Immature natural killer cell (primary cell): ENCODE data around the gene POU5F1. TPM values are rescaled to one million over a fixed set of nuclear protein-coding genes. Genes with fewer than 3 reads are reported as not detected.
A peak's percentile ranks its signal among the peaks of the same experiment; 100 is the strongest.
"Not testable (repeated sequence)": the region's sequence is repeated elsewhere in the genome, so short reads cannot be mapped to it uniquely, and the experiment has no call there.

Source experiments
- DNase-seq, 3 donors: peaks; one replicate each; pipeline ENCODE4 v3.0.0; 2022; ENCODE audit warnings: mixed read lengths in 1 of 3
- H3K27ac Mint-ChIP-seq, 6 donors: one replicate each; pipeline ENCODE4 v1.8.0; 2020; ENCODE audit warnings: mixed read lengths in 6 of 6, mild to moderate bottlenecking in 5 of 6, inconsistent platforms in 4 of 6, moderate library complexity in 3 of 6
- H3K27me3 Mint-ChIP-seq, 3 donors: one replicate each; pipeline ENCODE4 v1.8.0; 2020 to 2021; ENCODE audit warnings: low read depth in 3 of 3, mild to moderate bottlenecking in 3 of 3, mixed read lengths in 3 of 3, moderate library complexity in 3 of 3, inconsistent platforms in 1 of 3
- H3K36me3 Mint-ChIP-seq, 3 donors: one replicate each; pipeline ENCODE4 v1.8.0; 2020; ENCODE audit warnings: mixed read lengths in 3 of 3, inconsistent platforms in 2 of 3, mild to moderate bottlenecking in 2 of 3
- H3K4me1 Mint-ChIP-seq, 2 donors: one replicate each; pipeline ENCODE4 v1.8.0; 2020; ENCODE audit warnings: inconsistent platforms in 2 of 2, mild to moderate bottlenecking in 2 of 2, mixed read lengths in 2 of 2, moderate library complexity in 1 of 2
- H3K4me3 Mint-ChIP-seq, 5 donors: one replicate each; pipeline ENCODE4 v1.8.0; 2020; ENCODE audit warnings: mild to moderate bottlenecking in 5 of 5, mixed read lengths in 5 of 5, inconsistent platforms in 3 of 5, moderate library complexity in 3 of 5
- H3K9me3 Mint-ChIP-seq, 6 donors: one replicate each; pipeline ENCODE4 v1.8.0; 2020; ENCODE audit warnings: mild to moderate bottlenecking in 6 of 6, mixed read lengths in 6 of 6, inconsistent platforms in 4 of 6, moderate library complexity in 3 of 6
- polyA plus RNA-seq, 3 donors: library from polyadenylated mRNA; unstranded; fragments of 300-500 nt; fragmentation: Illumina TruSeq; gene quantifications; one replicate each; pipeline ENCODE4 v1.2.3, GENCODE V29; 2021

The POU5F1 gene
- polyA plus RNA-seq, 3 donors from 2014 or later: 0.15 TPM; not detected in 2

GRCh38 chr6:31169123-31169857 is 1.2 kb downstream of the POU5F1 start:
- Mint-ChIP-seq H3K27me3 (no peaks in the 10 kb centered on the region), H3K27ac (peak overlapping the region in 1 of 6 donors; percentile 58), H3K36me3 (no peaks in the 10 kb centered on the region), H3K4me1 (no peaks in the 10 kb centered on the region), H3K9me3 (no peaks in the 10 kb centered on the region), H3K4me3 (no peak overlapping the region)
- no peak for DNase-seq

GRCh38 chr6:31168606-31169005 is 1.9 kb downstream of the POU5F1 start:
- H3K4me1 Mint-ChIP-seq: no peaks in the 10 kb centered on the region
- no peaks in the 10 kb centered on the region for H3K27me3 Mint-ChIP-seq
- H3K36me3 Mint-ChIP-seq: no peaks in the 10 kb centered on the region
- H3K4me3 Mint-ChIP-seq: no peak overlapping the region
- no peaks in the 10 kb centered on the region for H3K9me3 Mint-ChIP-seq
- H3K27ac Mint-ChIP-seq: peak overlapping the region in 1 of 6 donors; percentile 62
- DNase-seq: no peak

- DNase-seq: no peak
- Mint-ChIP-seq H3K4me1 (no peaks in the 10 kb centered on the region), H3K4me3 (no peak overlapping the region), H3K27ac (no peak overlapping the region), H3K9me3 (no peaks in the 10 kb centered on the region), H3K36me3 (no peaks in the 10 kb centered on the region), H3K27me3 (no peaks in the 10 kb centered on the region)
These were observed 4.5 kb downstream of the POU5F1 start for GRCh38 chr6:31165986-31166385.

DNA sequence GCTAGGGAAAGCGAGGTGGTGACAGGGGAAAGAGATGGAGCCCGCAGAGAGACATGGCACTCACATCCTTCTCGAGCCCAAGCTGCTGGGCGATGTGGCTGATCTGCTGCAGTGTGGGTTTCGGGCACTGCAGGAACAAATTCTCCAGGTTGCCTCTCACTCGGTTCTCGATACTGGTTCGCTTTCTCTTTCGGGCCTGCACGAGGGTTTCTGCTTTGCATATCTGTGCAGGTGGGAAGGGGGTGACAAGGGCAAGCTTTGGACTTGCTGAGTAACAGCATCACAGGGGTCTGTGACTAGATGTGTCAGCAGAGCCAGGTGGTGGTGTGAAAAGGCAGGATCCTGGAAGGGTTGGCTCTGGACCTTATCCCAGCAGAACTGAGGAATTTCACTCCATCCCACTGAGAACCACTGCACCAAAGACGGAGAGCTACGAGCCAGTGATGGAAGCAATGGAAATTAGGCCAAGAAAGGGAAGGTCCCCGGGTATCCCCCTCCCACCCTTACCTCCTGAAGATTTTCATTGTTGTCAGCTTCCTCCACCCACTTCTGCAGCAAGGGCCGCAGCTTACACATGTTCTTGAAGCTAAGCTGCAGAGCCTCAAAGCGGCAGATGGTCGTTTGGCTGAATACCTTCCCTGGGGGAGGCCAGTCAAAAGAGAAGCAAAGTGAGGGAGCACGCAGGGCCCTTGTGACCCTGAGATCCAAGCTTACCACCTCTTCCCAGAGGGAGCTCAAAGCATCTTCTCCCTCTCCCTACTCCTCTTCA is 5.2 kb downstream of the POU5F1 start:
- DNase-seq, H3K27me3 Mint-ChIP-seq, H3K4me3 Mint-ChIP-seq, H3K9me3 Mint-ChIP-seq, H3K36me3 Mint-ChIP-seq, H3K4me1 Mint-ChIP-seq: not testable (repeated sequence)
- peak overlapping the region in 1 of 6 donors; percentile 58 for H3K27ac Mint-ChIP-seq

DNA sequence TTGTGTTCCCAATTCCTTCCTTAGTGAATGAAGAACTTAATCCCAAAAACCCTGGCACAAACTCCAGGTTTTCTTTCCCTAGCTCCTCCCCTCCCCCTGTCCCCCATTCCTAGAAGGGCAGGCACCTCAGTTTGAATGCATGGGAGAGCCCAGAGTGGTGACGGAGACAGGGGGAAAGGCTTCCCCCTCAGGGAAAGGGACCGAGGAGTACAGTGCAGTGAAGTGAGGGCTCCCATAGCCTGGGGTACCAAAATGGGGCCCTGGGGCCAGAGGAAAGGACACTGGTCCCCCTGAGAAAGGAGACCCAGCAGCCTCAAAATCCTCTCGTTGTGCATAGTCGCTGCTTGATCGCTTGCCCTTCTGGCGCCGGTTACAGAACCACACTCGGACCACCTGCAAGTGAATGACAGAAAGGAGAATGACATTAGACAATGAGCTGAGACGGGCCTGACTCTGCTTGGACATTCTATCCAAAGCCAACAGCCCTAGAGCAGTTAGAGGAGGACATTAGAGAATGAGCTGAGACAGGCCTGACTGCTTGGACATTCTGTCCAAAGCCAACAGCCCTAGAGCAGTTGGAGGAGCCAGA is 5.9 kb downstream of the POU5F1 start:
- H3K4me3 Mint-ChIP-seq, H3K27me3 Mint-ChIP-seq, DNase-seq, H3K27ac Mint-ChIP-seq, H3K9me3 Mint-ChIP-seq, H3K36me3 Mint-ChIP-seq, H3K4me1 Mint-ChIP-seq: not testable (repeated sequence)

DNA sequence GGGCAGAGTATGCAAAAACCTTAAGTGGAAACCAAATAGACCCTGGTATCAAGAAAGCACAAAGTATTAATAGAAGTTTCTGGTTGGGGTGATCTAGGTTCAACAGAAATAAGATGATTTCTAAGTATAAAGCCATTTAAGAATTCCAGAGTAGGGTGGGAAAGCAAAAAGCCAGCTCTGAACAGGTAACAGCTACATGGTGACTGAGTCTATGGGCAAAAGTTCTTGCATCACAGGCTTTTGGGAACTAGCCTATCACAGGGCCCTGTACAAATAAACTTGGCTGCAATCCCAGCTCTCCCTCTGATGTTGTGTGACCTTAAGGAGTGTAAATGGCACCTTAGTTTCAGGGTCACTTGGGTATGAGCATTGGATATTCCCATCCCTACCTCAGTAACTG is 6.6 kb downstream of the POU5F1 start:
- Mint-ChIP-seq H3K4me3 (no peak overlapping the region), H3K4me1 (peaks cover 8 to 11% of the 10 kb centered on the region in 2 donors), H3K27me3 (peaks cover 0 to 2% (median 0%) of the 10 kb centered on the region in 3 donors), H3K36me3 (no peaks in the 10 kb centered on the region), H3K9me3 (no peaks in the 10 kb centered on the region), H3K27ac (no peak overlapping the region)
- DNase-seq: no peak

GRCh38 chr6:31162463-31163165 is 7.9 kb downstream of the POU5F1 start:
- Mint-ChIP-seq H3K4me1 (peaks cover 18 to 24% of the 10 kb centered on the region in 2 donors), H3K27me3 (peaks cover 2 to 5% (median 2%) of the 10 kb centered on the region in 3 donors), H3K36me3 (no peaks in the 10 kb centered on the region), H3K9me3 (no peaks in the 10 kb centered on the region), H3K4me3 (no peak overlapping the region), H3K27ac (no peak overlapping the region)
- no peak for DNase-seq

GRCh38 chr6:31161216-31162126 is 9.0 kb downstream of the POU5F1 start:
- peaks cover 25 to 32% of the 10 kb centered on the region in 2 donors for H3K4me1 Mint-ChIP-seq
- DNase-seq: no peak
- H3K36me3 Mint-ChIP-seq: no peaks in the 10 kb centered on the region
- peak overlapping the region in 1 of 6 donors; percentile 71 for H3K27ac Mint-ChIP-seq
- no peaks in the 10 kb centered on the region for H3K9me3 Mint-ChIP-seq
- peaks cover 2 to 5% (median 2%) of the 10 kb centered on the region in 3 donors for H3K27me3 Mint-ChIP-seq
- no peak overlapping the region for H3K4me3 Mint-ChIP-seq

- Mint-ChIP-seq H3K36me3 (no peaks in the 10 kb centered on the region), H3K27me3 (peaks cover 2 to 7% (median 2%) of the 10 kb centered on the region in 3 donors), H3K27ac (peak overlapping the region; percentile 82 to 98 (median 84)), H3K9me3 (no peaks in the 10 kb centered on the region), H3K4me1 (peaks cover 25 to 32% of the 10 kb centered on the region in 2 donors), H3K4me3 (peak overlapping the region; percentile 84 to 96 (median 93))
- peak in 1 of 3 donors; percentile 21 for DNase-seq
These were observed 11.3 kb downstream of the POU5F1 start for GRCh38 chr6:31158863-31159855.

GRCh38 chr6:31158140-31158862 is 12.2 kb downstream of the POU5F1 start, which contains the start of gene TCF19:
Gene TCF19, plus strand, starts transcription at chr6:31158589. Its CDS starts 881 bp downstream, at chr6:31159470.
- DNase-seq: peak; percentile 98 to 99 (median 98)
- H3K9me3 Mint-ChIP-seq: no peaks in the 10 kb centered on the region
- peak within 1 kb of the TSS; percentile 84 to 96 (median 93) for H3K4me3 Mint-ChIP-seq
- peaks cover 2 to 7% (median 2%) of the 10 kb centered on the region in 3 donors for H3K27me3 Mint-ChIP-seq
- H3K36me3 Mint-ChIP-seq: peaks cover 0 to under 1% (median 0%) of the 10 kb centered on the region in 3 donors
- peaks cover 25 to 32% of the 10 kb centered on the region in 2 donors for H3K4me1 Mint-ChIP-seq
- H3K27ac Mint-ChIP-seq: peak within 1 kb of the TSS; percentile 82 to 98 (median 84)

DNA sequence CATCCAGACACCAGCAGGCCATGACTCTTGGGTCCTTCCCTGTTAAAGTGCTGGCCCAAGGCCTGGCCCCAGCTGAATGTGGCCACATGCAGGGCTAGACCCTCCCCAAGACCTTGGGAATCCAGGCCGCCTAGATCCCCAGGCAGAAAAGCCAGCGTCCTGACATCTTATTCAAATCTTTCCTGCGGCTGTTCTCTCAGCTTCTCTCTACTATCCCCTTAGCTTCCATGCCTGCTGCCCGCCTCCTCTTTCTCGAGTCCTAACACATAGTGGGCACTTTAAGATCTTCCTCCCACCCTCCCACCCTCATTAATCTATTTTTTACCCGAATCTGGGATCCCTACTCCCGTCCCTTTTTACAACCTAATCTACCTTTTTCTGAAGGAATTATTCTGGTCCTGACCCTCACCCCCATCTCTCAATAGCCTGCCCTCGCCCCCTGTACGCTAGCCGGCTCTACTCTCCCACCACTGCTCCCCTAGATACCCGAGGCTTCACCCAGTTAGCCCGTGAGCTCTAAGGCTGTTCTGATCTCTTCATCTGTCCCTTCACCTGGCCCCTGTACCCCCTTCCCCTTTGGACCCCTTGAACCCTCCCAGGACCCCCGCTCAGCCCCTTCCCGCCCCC is 12.9 kb downstream of the POU5F1 start, which contains the start of gene CCHCR1:
Gene CCHCR1, minus strand, starts transcription at position 290 of the 627 bp plus-strand sequence. Its CDS starts 202 bp downstream, at position 88.
- Mint-ChIP-seq H3K9me3 (no peaks in the 10 kb centered on the region), H3K4me1 (peaks cover 25 to 32% of the 10 kb centered on the region in 2 donors), H3K36me3 (peaks cover 0 to 7% (median 3%) of the 10 kb centered on the region in 3 donors), H3K27me3 (peaks cover 2 to 7% (median 2%) of the 10 kb centered on the region in 3 donors), H3K4me3 (peak within 1 kb of the TSS; percentile 84 to 96 (median 93)), H3K27ac (peak within 1 kb of the TSS; percentile 82 to 98 (median 84))
- DNase-seq: no peak
